ENCODE results near the gene IFT43. TPM values are rescaled to one million over a fixed set of nuclear protein-coding genes. Genes with fewer than 3 reads are reported as not detected.

Gene IFT43
- total RNA-seq, 1 experiment from 2014 or later = 24.2 TPM

- ATAC-seq = no peak
- Histone ChIP-seq H3K9me3 (ENCODE audit: control insufficient read depth in 1 of 2, insufficient read depth in 1 of 2, low read depth in 1 of 2, low read length in 2 of 2) (no peaks in the 10 kb centered on the region), H3K36me3 (ENCODE audit: control insufficient read depth in 1 of 2, insufficient read depth in 2 of 2, low read length in 2 of 2) (no peaks in the 10 kb centered on the region), H2AFZ (ENCODE audit: low read depth, low read length, poor library complexity, severe bottlenecking) (no peak overlapping the region), H3K27ac (ENCODE audit: low read depth, low read length) (no peak overlapping the region), H3K79me2 (ENCODE audit: insufficient read depth, low read length) (no peaks in the 10 kb centered on the region), H3K9me2 (ENCODE audit: insufficient read depth) (no peaks in the 10 kb centered on the region), H4K20me1 (ENCODE audit: insufficient read depth) (no peaks in the 10 kb centered on the region), H3K9ac (ENCODE audit: low read length) (no peak overlapping the region), H3K4me2 (ENCODE audit: low read length) (no peak overlapping the region), H3K4me3 (replicated peaks in 1 of 2; ENCODE audit: low read depth in 1 of 2, low read length in 2 of 2) (no peak overlapping the region), H3K4me1 (ENCODE audit: control insufficient read depth in 1 of 2, insufficient read depth in 2 of 2, low read length in 2 of 2) (no peaks in the 10 kb centered on the region), H3K27me3 (ENCODE audit: insufficient read depth, low read length) (no peaks in the 10 kb centered on the region)
- CTCF ChIA-PET = interaction anchor here (1.3 to 3.0 kb wide), 2 partner anchors 162 to 335 kb away, joined by 3 to 33 read pairs; no protein-coding TSS in a partner anchor
- RAD21 ChIA-PET (ENCODE audit: low non-redundant PET in 1 of 2, low total read pairs in 2 of 2, uncharacterized antibody in 2 of 2, unreplicated experiment in 2 of 2) = interaction anchor here in 1 of 2 experiments (0.9 kb wide), 1 partner anchor 335 kb away, joined by 3 read pairs; no protein-coding TSS in a partner anchor
- intact Hi-C loops (cut with micrococcal nuclease) = loop anchor here (1.0 kb wide), 1 partner anchor 335 kb away; no protein-coding TSS in a partner anchor
- POLR2A ChIA-PET = no interaction called here
- BruUV-seq (replicated peaks) = no TSS peak
- TF ChIP-seq ATF3 (IDR thresholded peaks at IDR 0.05) (no peak), CBX3 (IDR thresholded peaks at IDR 0.05; ENCODE audit: low read depth) (no peak), REST (IDR thresholded peaks at IDR 0.05; ENCODE audit: low read depth) (no peak), EZH2 (IDR thresholded peaks at IDR 0.05) (no peak), EGR1 (IDR thresholded peaks at IDR 0.05; ENCODE audit: low read depth) (no peak), YY1 (IDR thresholded peaks at IDR 0.05; ENCODE audit: extremely low read depth, insufficient replicate concordance, low read depth, low read length) (no peak)
- no peak for DNase-seq (ENCODE audit: low read depth, low spot score)
Observed at GRCh38 chr14:76051717-76052465, 66.3 kb downstream of the IFT43 start.

Measured in HCT116 (cell line).